Stomach (tissue), 4 donors: ENCODE data around the gene NPTN.

ENCODE experiments used
- CTCF ChIP-seq, 7 experiments: fragments of 450-650 bp in 4 of 7; fragments of 200-600 bp in 3 of 7; sonication (generic) in 3 of 7; IDR thresholded peaks; one replicate each; pipeline ENCODE4 v1.5.1; 2016 to 2019; ENCODE audit warnings: antibody characterized with exemption in 7 of 7, control low read depth in 2 of 7, mild to moderate bottlenecking in 1 of 7
- EP300 ChIP-seq: sonication (generic); formaldehyde crosslinking; IDR thresholded peaks from one replicate; pipeline ENCODE4 v1.6.1; 2017; ENCODE audit warnings: antibody characterized with exemption
- POLR2A ChIP-seq, 4 donors: fragments of 450-650 bp; IDR thresholded peaks; one replicate each; pipeline ENCODE4 v1.6.1; 2016; ENCODE audit warnings: antibody characterized with exemption in 4 of 4, control low read depth in 2 of 4, mild to moderate bottlenecking in 1 of 4, moderate library complexity in 1 of 4

GRCh38 chr15:73541479-73541878 is 91.7 kb downstream of the NPTN start:
- TF ChIP-seq CTCF (IDR thresholded peaks at IDR 0.05) = no peak
- TF ChIP-seq POLR2A (IDR thresholded peaks at IDR 0.05) = no peak
- TF ChIP-seq EP300 = no peak
